Tibial artery (tissue), 4 donors: Measurements from ENCODE around the gene TTBK2.
"Not testable (repeated sequence)": the region's sequence is repeated elsewhere in the genome, so short reads cannot be mapped to it uniquely, and the experiment has no call there.

Experiments
- DNase-seq, 2 donors: peaks; one replicate each; pipeline ENCODE4 v3.0.0-alpha.2; 2019
- H3K27ac ChIP-seq, 2 donors: fragments of 200-600 bp; sonication (generic) in 1 of 2; 1 replicate in 1 of 2; 2 replicates in 1 of 2; pipeline ENCODE4 v1.5.1; 2018 to 2019; ENCODE audit warnings: mild to moderate bottlenecking in 1 of 2
- H3K27me3 ChIP-seq, 2 donors: fragments of 200-600 bp; sonication (generic) in 1 of 2; one replicate each; pipeline versions ENCODE4 v1.5.1 to v1.6.0; 2016 to 2019
- H3K36me3 ChIP-seq, 3 donors: fragments of 200-600 bp; sonication (generic) in 2 of 3; one replicate each; pipeline ENCODE4 v1.5.1; 2016 to 2019; ENCODE audit warnings: mild to moderate bottlenecking in 2 of 3
- H3K4me1 ChIP-seq, 4 donors: fragments of 200-600 bp; sonication (generic) in 2 of 4; 1 replicate in 3 of 4; 2 replicates in 1 of 4; pipeline ENCODE4 v1.5.1; 2016 to 2019
- H3K4me3 ChIP-seq, 2 donors: fragments of 200-600 bp; sonication (generic) in 1 of 2; 1 replicate in 1 of 2; 2 replicates in 1 of 2; pipeline ENCODE4 v1.5.1; 2018 to 2019; ENCODE audit warnings: mild to moderate bottlenecking in 2 of 2
- H3K9me3 ChIP-seq, 3 donors: fragments of 200-600 bp; sonication (generic) in 1 of 3; one replicate each; pipeline ENCODE4 v1.5.1; 2016 to 2019
- CTCF ChIP-seq, 2 experiments: fragments of 200-600 bp in 1 of 2; fragments of 450-650 bp in 1 of 2; IDR thresholded peaks; one replicate each; pipeline ENCODE4 v1.5.1; 2017 to 2019; ENCODE audit warnings: antibody characterized with exemption in 2 of 2, mild to moderate bottlenecking in 1 of 2, moderate library complexity in 1 of 2
- intact Hi-C: fragments of 100-400 bp; cut with DNase I; formaldehyde crosslinking; loops from one replicate; pipeline ENCODE4 v1.15.0; 2023; ENCODE audit warnings: low total_unique reads

Gene TTBK2

GRCh38 chr15:42920519-42921341 is at the start of gene TTBK2:
Gene TTBK2 (minus strand): TSS chr15:42920778. CDS start chr15:42878617, 42,161 bp downstream.
- no peaks in the 10 kb centered on the region for H3K27me3 ChIP-seq
- peak; percentile 97 to 99 for DNase-seq
- intact Hi-C loops = loop anchor here (5.0 to 10.0 kb wide), 2 partner anchors 186 to 213 kb away; partner anchors contain the start of gene CDAN1
- H3K4me3 ChIP-seq = peak within 1 kb of the TSS; percentile 84 to 99
- H3K9me3 ChIP-seq = no peaks in the 10 kb centered on the region
- H3K27ac ChIP-seq = peak within 1 kb of the TSS; percentile 92 to 96
- peaks cover 0 to 27% (median 5%) of the 10 kb centered on the region in 4 donors for H3K4me1 ChIP-seq
- no peaks in the 10 kb centered on the region for H3K36me3 ChIP-seq
- TF ChIP-seq CTCF (IDR thresholded peaks at IDR 0.05) = peak in 1 of 2 experiments; percentile 38

GRCh38 chr15:42964476-42964875 is 43.9 kb upstream of the TTBK2 start:
- Histone ChIP-seq H3K36me3 (peaks cover 77 to 97% (median 78%) of the 10 kb centered on the region in 3 donors), H3K9me3 (no peaks in the 10 kb centered on the region), H3K4me1 (no peaks in the 10 kb centered on the region), H3K27me3 (no peaks in the 10 kb centered on the region), H3K4me3 (no peak overlapping the region), H3K27ac (no peak overlapping the region)
- intact Hi-C loops = no loop called here
- no peak for DNase-seq
- TF ChIP-seq CTCF (IDR thresholded peaks at IDR 0.05) = no peak

GRCh38 chr15:42955518-42955917 is 34.9 kb upstream of the TTBK2 start:
- peaks cover 77 to 96% (median 93%) of the 10 kb centered on the region in 3 donors for H3K36me3 ChIP-seq
- TF ChIP-seq CTCF (IDR thresholded peaks at IDR 0.05) = no peak
- H3K9me3 ChIP-seq = no peaks in the 10 kb centered on the region
- peaks cover 0 to 4% (median 0%) of the 10 kb centered on the region in 4 donors for H3K4me1 ChIP-seq
- no peak for DNase-seq
- no peaks in the 10 kb centered on the region for H3K27me3 ChIP-seq
- no peak overlapping the region for H3K4me3 ChIP-seq
- no peak overlapping the region for H3K27ac ChIP-seq
- intact Hi-C loops = no loop called here

GRCh38 chr15:42954291-42954690 is 33.7 kb upstream of the TTBK2 start:
- no peak for TF ChIP-seq CTCF (IDR thresholded peaks at IDR 0.05)
- no peaks in the 10 kb centered on the region for H3K9me3 ChIP-seq
- peaks cover 77 to 96% (median 93%) of the 10 kb centered on the region in 3 donors for H3K36me3 ChIP-seq
- no peak overlapping the region for H3K27ac ChIP-seq
- peaks cover 0 to 4% (median 0%) of the 10 kb centered on the region in 4 donors for H3K4me1 ChIP-seq
- no peak overlapping the region for H3K4me3 ChIP-seq
- no peak for DNase-seq
- intact Hi-C loops = no loop called here
- H3K27me3 ChIP-seq = no peaks in the 10 kb centered on the region

GRCh38 chr15:42948898-42949297 is 28.3 kb upstream of the TTBK2 start:
- H3K9me3 ChIP-seq, DNase-seq, H3K4me1 ChIP-seq, H3K4me3 ChIP-seq, intact Hi-C loops, H3K27me3 ChIP-seq, H3K27ac ChIP-seq: not testable (repeated sequence)
- peaks cover 72 to 80% (median 78%) of the 10 kb centered on the region in 3 donors for H3K36me3 ChIP-seq

GRCh38 chr15:42940527-42940926 is 19.9 kb upstream of the TTBK2 start:
- H3K9me3 ChIP-seq = no peaks in the 10 kb centered on the region
- no peak overlapping the region for H3K4me3 ChIP-seq
- intact Hi-C loops = no loop called here
- H3K4me1 ChIP-seq = no peaks in the 10 kb centered on the region
- TF ChIP-seq CTCF (IDR thresholded peaks at IDR 0.05) = no peak
- no peak for DNase-seq
- H3K36me3 ChIP-seq = peaks cover 16 to 31% (median 25%) of the 10 kb centered on the region in 3 donors
- no peak overlapping the region for H3K27ac ChIP-seq
- H3K27me3 ChIP-seq = no peaks in the 10 kb centered on the region
